H1 (cell line): Measurements from ENCODE around the gene PACSIN2.

Experiments
- ASH2L ChIP-seq: fragments of 200-600, 300-600 bp; sonication (generic); IDR thresholded peaks from one replicate; pipeline ENCODE4 v1.7.1; 2017; ENCODE audit warnings: low read length
- ATF2 ChIP-seq: IDR thresholded peaks from 2 replicates; pipeline ENCODE4 v1.6.1; 2012; ENCODE audit warnings: low read length, inconsistent platforms
- BRCA1 ChIP-seq: IDR thresholded peaks from 2 replicates; pipeline ENCODE4 v1.6.1; 2012; ENCODE audit warnings: low read depth, low read length, improper control_type of control experiment
- CEBPB ChIP-seq: IDR thresholded peaks from 2 replicates; pipeline ENCODE4 v1.6.1; 2012; ENCODE audit warnings: low read depth, low read length
- EGR1 ChIP-seq: IDR thresholded peaks from 2 replicates; pipeline ENCODE4 v1.6.1; 2011; ENCODE audit warnings: low read depth, low read length, borderline replicate concordance
- EZH2 ChIP-seq: fragments of 200-600 bp; sonication (generic); IDR thresholded peaks from 2 replicates; pipeline ENCODE4 v1.7.1; 2012; ENCODE audit warnings: low read depth, mild to moderate bottlenecking, moderate library complexity, low read length, inconsistent platforms; ENCODE audit not compliant: severe bottlenecking
- FOSL1 ChIP-seq: IDR thresholded peaks from 2 replicates; pipeline ENCODE4 v1.6.1; 2011; ENCODE audit warnings: mild to moderate bottlenecking, low read depth, low read length, moderate library complexity; ENCODE audit not compliant: insufficient read depth
- KDM5A ChIP-seq: fragments of 200-600 bp; IDR thresholded peaks from 2 replicates; pipeline ENCODE4 v1.7.1; 2012; ENCODE audit warnings: mild to moderate bottlenecking, low read length, inconsistent platforms, mixed read lengths
- POLR2A ChIP-seq, 2 experiments: IDR thresholded peaks; 1 replicate in 1 of 2; 2 replicates in 1 of 2; pipeline ENCODE4 v1.6.1; 2011; ENCODE audit warnings: low read depth in 2 of 2, low read length in 2 of 2, mild to moderate bottlenecking in 2 of 2; ENCODE audit errors: control extremely low read depth in 1 of 2
- YY1 ChIP-seq: IDR thresholded peaks from 2 replicates; pipeline ENCODE4 v1.6.1; 2011; ENCODE audit warnings: low read depth, mild to moderate bottlenecking, low read length
- TF ChIP-seq, protein P1 (sequence below), 3 experiments: IDR thresholded peaks; 1 replicate in 2 of 3; 2 replicates in 1 of 3; pipeline versions ENCODE4 v1.5.1 to v1.6.1; 2011; ENCODE audit warnings: low read length in 3 of 3, mild to moderate bottlenecking in 3 of 3, inconsistent platforms in 2 of 3, low read depth in 1 of 3, moderate library complexity in 1 of 3; ENCODE audit not compliant: insufficient read depth in 1 of 3; ENCODE audit errors: control extremely low read depth in 1 of 3

DNA sequence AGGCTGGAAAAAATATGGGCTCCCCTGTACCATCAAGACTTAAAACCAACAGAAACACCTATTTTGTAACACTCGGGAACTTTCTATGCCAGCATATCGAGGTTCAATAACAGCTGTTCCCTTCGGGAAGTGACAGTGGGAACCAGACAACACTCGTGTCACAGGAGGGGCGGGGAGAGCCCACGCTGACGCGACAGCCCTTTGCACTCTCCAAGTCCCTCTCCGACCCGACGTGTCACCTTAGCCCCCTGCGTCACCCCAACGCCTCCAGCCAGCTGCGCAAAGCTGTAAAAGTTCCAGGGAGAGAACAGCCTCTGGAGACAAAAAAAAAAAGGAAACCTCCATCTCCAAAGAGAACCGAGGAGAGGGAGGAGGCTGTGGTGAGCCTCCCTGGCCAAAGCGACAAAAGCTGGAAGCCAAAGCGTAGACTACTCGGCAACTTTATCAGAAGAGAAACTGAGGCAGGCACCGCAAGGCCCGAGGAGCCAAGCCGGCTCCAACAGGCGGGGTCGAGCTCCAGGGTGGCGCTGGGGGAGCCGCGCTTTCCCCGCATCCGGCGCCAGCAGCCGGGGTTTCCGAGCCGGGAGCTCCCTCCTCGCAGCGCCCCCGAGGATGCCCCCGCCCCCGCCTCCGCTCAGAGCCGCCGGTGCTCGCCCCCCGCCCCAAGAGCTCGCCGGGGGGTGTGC lies 158.6 kb downstream of the PACSIN2 start:
- TF ChIP-seq CEBPB (no peak), BRCA1 (no peak), EZH2 (no peak), ASH2L (peak; percentile 22), KDM5A (no peak), EGR1 (no peak), FOSL1 (no peak), YY1 (no peak), POLR2A (IDR thresholded peaks at IDR 0.05; ENCODE audit: control extremely low read depth in 1 of 2, low read depth in 2 of 2, low read length in 2 of 2) (no peak), ATF2 (no peak)
- TF ChIP-seq, protein P1, sequence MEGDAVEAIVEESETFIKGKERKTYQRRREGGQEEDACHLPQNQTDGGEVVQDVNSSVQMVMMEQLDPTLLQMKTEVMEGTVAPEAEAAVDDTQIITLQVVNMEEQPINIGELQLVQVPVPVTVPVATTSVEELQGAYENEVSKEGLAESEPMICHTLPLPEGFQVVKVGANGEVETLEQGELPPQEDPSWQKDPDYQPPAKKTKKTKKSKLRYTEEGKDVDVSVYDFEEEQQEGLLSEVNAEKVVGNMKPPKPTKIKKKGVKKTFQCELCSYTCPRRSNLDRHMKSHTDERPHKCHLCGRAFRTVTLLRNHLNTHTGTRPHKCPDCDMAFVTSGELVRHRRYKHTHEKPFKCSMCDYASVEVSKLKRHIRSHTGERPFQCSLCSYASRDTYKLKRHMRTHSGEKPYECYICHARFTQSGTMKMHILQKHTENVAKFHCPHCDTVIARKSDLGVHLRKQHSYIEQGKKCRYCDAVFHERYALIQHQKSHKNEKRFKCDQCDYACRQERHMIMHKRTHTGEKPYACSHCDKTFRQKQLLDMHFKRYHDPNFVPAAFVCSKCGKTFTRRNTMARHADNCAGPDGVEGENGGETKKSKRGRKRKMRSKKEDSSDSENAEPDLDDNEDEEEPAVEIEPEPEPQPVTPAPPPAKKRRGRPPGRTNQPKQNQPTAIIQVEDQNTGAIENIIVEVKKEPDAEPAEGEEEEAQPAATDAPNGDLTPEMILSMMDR (IDR thresholded peaks at IDR 0.05; ENCODE audit: control extremely low read depth in 1 of 3, insufficient read depth in 1 of 3, low read depth in 1 of 3, low read length in 3 of 3): no peak
